ENCODE data around the gene RTP2. TPM values are rescaled to one million over a fixed set of nuclear protein-coding genes. Genes with fewer than 3 reads are reported as not detected.

Gene RTP2
- total RNA-seq, 4 donors from 2014 or later, result not detected

DNA sequence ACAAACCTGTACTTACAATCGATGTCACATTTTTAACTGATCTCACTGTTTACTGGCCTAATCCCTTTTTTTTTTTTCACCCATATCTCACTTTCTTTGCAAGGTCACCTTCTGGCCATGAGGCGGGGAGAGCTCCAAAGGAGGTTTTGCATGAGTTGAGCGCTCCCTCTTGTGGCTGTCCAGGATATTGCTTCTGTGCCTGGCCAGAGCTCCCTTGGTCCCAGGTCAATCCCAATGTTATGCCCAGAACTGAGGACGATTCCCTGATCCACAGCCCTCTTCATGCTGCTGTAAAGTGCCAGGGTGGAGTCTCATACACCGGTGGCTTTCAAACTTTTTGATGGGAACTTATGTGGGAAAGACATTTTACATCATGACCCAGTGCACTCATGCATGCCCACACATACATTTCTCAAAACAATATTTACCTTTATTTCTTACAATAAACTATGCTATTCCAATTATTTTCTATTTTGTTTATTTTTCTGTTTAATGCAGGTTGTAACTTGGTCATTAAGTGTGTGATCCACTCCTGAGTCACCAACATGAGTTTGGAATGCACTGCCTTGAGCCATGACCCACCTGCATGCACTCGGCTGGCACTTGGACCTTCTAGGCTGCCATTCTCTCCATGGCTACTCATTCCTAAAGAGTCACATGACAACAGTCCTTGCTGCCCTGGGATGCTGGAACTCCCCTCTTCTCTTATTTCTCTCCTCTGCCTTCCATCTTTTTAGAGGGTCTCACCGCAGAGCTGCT is 22.5 kb downstream of the RTP2 start:
- TF ChIP-seq, protein P1, sequence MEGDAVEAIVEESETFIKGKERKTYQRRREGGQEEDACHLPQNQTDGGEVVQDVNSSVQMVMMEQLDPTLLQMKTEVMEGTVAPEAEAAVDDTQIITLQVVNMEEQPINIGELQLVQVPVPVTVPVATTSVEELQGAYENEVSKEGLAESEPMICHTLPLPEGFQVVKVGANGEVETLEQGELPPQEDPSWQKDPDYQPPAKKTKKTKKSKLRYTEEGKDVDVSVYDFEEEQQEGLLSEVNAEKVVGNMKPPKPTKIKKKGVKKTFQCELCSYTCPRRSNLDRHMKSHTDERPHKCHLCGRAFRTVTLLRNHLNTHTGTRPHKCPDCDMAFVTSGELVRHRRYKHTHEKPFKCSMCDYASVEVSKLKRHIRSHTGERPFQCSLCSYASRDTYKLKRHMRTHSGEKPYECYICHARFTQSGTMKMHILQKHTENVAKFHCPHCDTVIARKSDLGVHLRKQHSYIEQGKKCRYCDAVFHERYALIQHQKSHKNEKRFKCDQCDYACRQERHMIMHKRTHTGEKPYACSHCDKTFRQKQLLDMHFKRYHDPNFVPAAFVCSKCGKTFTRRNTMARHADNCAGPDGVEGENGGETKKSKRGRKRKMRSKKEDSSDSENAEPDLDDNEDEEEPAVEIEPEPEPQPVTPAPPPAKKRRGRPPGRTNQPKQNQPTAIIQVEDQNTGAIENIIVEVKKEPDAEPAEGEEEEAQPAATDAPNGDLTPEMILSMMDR (IDR thresholded peaks at IDR 0.05), result peak; percentile 85 to 93 (median 90)
- TF ChIP-seq POLR2A (IDR thresholded peaks at IDR 0.05), result no peak
- H3K36me3 ChIP-seq, result no peaks in the 10 kb centered on the region
- peaks cover 0 to 50% (median 0%) of the 10 kb centered on the region in 4 donors for H3K27me3 ChIP-seq
- intact Hi-C loops (cut with DNase I), result loop anchor here (5.0 kb wide), 2 partner anchors 363 to 458 kb away; no protein-coding TSS in a partner anchor
- DNase-seq, result no peak
- H3K4me3 ChIP-seq, result no peak overlapping the region
- no peak overlapping the region for H3K27ac ChIP-seq
- H3K9me3 ChIP-seq, result no peaks in the 10 kb centered on the region
- 9 to 24% methylated on average over 6 to 7 of the region's 7 CpGs for whole genome bisulfite sequencing, 2 donors
- peaks cover 0 to 5% (median 0%) of the 10 kb centered on the region in 3 donors for H3K4me1 ChIP-seq

DNA sequence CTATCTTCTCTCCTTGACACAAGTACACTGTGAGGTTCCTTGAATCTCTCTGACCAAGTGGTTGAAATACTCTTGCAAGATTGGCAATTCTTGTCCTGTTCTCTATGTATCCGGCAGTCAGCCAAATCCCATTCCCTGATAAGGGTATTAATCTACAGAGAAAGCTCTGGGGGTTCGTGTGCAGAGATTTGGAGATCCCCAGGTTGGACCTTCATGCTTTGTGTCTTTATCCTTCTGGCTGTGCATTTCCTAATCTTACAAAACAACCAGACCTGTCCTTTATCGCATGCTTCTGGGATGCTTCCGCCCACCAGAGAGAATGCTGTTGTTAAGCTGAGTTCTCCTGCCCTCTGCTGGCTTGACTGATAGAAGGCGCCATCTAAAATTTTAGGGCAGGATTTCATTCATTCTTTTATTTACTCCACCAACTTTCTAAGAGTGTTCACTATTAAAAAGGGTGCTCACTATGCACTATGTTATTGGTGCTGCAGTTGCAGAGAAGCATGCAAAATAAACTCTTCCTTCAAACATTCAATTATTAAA is 23.6 kb downstream of the RTP2 start:
- TF ChIP-seq, protein P1 (IDR thresholded peaks at IDR 0.05), result peak in 5 of 6 experiments; percentile 38 to 69 (median 51)
- no peak for TF ChIP-seq POLR2A (IDR thresholded peaks at IDR 0.05)
- no peaks in the 10 kb centered on the region for H3K9me3 ChIP-seq
- no peak overlapping the region for H3K4me3 ChIP-seq
- peaks cover 0 to 5% (median 0%) of the 10 kb centered on the region in 3 donors for H3K4me1 ChIP-seq
- no peak overlapping the region for H3K27ac ChIP-seq
- 24% methylated on average over 5 of the region's 5 CpGs for WGBS, 2 donors
- peaks cover 0 to 59% (median 0%) of the 10 kb centered on the region in 4 donors for H3K27me3 ChIP-seq
- intact Hi-C loops (cut with DNase I), result loop anchor here (5.0 kb wide), 1 partner anchor 361 kb away; no protein-coding TSS in a partner anchor
- DNase-seq, result no peak
- H3K36me3 ChIP-seq, result no peaks in the 10 kb centered on the region

DNA sequence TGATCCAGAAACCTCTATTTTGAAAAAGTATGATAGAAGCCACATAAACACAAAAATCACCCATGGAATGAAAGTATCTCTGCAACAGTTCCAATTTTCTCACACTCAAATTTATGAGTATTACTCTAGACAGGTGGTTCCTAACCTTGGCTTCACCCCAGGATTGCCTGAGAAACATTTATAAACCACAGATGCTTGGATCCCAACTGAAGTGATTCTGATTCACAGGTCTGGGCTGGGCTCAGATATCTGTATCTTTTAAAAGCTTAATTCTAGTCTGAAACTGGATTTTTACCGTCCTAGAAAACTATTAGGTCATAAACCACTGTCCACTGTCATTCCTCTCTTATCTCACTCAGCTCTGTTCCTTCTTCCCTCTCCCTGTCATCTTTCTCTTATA is 24.8 kb downstream of the RTP2 start:
- no peak for TF ChIP-seq POLR2A (IDR thresholded peaks at IDR 0.05)
- TF ChIP-seq, protein P1 (IDR thresholded peaks at IDR 0.05), result no peak
- H3K4me3 ChIP-seq, result no peak overlapping the region
- no peak overlapping the region for H3K27ac ChIP-seq
- H3K36me3 ChIP-seq, result no peaks in the 10 kb centered on the region
- no peaks in the 10 kb centered on the region for H3K9me3 ChIP-seq
- intact Hi-C loops (cut with DNase I), result loop anchor here (5.0 kb wide), 1 partner anchor 360 kb away; no protein-coding TSS in a partner anchor
- H3K4me1 ChIP-seq, result peaks cover 0 to 5% (median 0%) of the 10 kb centered on the region in 3 donors
- no peak for DNase-seq
- H3K27me3 ChIP-seq, result peaks cover 0 to 71% (median 0%) of the 10 kb centered on the region in 4 donors
- WGBS, 2 donors, result 44 to 58% methylated on average over 1 of the region's 1 CpG

DNA sequence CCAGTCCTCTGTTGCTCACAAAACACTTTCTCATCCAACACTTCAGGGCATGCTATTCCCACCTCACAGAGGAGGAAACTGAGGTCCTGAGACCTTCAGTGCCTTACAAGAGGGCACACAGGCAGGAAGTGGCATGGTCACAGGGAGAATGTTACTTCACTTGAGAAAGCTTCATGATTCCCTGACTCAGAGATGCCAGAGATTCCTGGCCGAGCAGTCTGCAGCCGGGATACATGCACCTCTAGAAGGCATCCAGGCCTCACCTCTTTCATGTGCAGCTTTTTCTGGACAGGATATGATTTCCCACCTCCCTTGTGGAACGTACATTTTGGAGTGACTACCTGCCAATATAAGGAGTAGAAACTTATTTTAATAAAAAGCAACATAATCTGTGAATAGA is 29.3 kb downstream of the RTP2 start:
- Histone ChIP-seq H3K27ac (no peak overlapping the region), H3K9me3 (no peaks in the 10 kb centered on the region), H3K4me3 (no peak overlapping the region), H3K36me3 (no peaks in the 10 kb centered on the region), H3K4me1 (no peaks in the 10 kb centered on the region), H3K27me3 (peaks cover 0 to 85% (median 5%) of the 10 kb centered on the region in 4 donors)
- WGBS, 2 donors, result 47 to 67% methylated on average over 3 of the region's 3 CpGs
- no peak for TF ChIP-seq POLR2A (IDR thresholded peaks at IDR 0.05)
- TF ChIP-seq, protein P1 (IDR thresholded peaks at IDR 0.05), result no peak
- DNase-seq, result no peak
- intact Hi-C loops (cut with DNase I), result no loop called here

Data from esophagus squamous epithelium (tissue), 5 donors.